Measurements from ENCODE around the gene MSS51.

DNA sequence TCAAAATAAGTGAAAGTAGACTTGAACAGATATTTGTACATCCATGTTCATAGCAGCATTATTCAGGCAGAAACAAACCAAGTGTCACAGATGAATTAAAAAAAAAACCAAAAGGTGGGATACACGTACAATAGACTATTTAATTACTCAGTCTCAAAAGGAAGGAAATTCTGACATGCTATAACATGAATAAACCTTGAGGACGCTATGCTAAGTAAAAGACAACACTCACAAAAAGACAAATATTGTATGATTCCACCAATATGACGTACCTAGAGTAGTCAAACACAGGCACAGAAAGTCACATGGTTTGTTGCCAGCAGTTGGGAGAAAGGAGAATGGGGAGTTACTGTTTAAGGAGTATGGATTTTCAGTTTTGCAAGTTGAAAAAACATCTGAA, 56.7 kb downstream of the MSS51 start:
- TF ChIP-seq, protein P1, sequence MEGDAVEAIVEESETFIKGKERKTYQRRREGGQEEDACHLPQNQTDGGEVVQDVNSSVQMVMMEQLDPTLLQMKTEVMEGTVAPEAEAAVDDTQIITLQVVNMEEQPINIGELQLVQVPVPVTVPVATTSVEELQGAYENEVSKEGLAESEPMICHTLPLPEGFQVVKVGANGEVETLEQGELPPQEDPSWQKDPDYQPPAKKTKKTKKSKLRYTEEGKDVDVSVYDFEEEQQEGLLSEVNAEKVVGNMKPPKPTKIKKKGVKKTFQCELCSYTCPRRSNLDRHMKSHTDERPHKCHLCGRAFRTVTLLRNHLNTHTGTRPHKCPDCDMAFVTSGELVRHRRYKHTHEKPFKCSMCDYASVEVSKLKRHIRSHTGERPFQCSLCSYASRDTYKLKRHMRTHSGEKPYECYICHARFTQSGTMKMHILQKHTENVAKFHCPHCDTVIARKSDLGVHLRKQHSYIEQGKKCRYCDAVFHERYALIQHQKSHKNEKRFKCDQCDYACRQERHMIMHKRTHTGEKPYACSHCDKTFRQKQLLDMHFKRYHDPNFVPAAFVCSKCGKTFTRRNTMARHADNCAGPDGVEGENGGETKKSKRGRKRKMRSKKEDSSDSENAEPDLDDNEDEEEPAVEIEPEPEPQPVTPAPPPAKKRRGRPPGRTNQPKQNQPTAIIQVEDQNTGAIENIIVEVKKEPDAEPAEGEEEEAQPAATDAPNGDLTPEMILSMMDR (IDR thresholded peaks at IDR 0.05) = no peak
- TF ChIP-seq POLR2A (IDR thresholded peaks at IDR 0.05) = no peak
